ENCODE measurements around the gene FBXL15.

GRCh38 chr10:102470579-102471546 is 50.2 kb downstream of the FBXL15 start:
- TF ChIP-seq CTCF (CRISPR knock-in tag; IDR thresholded peaks at IDR 0.05): no peak
- TF ChIP-seq HDAC6 (IDR thresholded peaks at IDR 0.05; ENCODE audit: low read depth, low read length): no peak
- TF ChIP-seq ZBTB10 (CRISPR knock-in tag; IDR thresholded peaks at IDR 0.05; ENCODE audit: borderline replicate concordance): no peak
- no peak for TF ChIP-seq ATF5 (CRISPR knock-in tag; IDR thresholded peaks at IDR 0.05; ENCODE audit: low read depth)
- no peak for TF ChIP-seq FOXP4 (CRISPR knock-in tag; IDR thresholded peaks at IDR 0.05)
- no peak for TF ChIP-seq CEBPB (IDR thresholded peaks at IDR 0.05; ENCODE audit: borderline replicate concordance, low read depth, low read length)
- TF ChIP-seq SYNCRIP (IDR thresholded peaks at IDR 0.05; ENCODE audit: insufficient read depth, low read depth, low read length): no peak
- TF ChIP-seq ZNF704 (CRISPR knock-in tag; IDR thresholded peaks at IDR 0.05; ENCODE audit: borderline replicate concordance): no peak
- TF ChIP-seq NFYB (CRISPR knock-in tag; IDR thresholded peaks at IDR 0.05): no peak
- no peak for TF ChIP-seq ZNF329 (CRISPR knock-in tag; IDR thresholded peaks at IDR 0.05; ENCODE audit: low read depth)
- TF ChIP-seq ZSCAN25 (CRISPR knock-in tag; IDR thresholded peaks at IDR 0.05): no peak
- TF ChIP-seq IRF1 (CRISPR knock-in tag; IDR thresholded peaks at IDR 0.05; ENCODE audit: low read depth): no peak
- no peak for TF ChIP-seq EZH2 (conservative IDR thresholded peaks at IDR 0.05; ENCODE audit: low read depth, low read length)
- no peak for TF ChIP-seq MAX (IDR thresholded peaks at IDR 0.05)

Measured in HepG2 (cell line).